SU-DHL-6 (cell line): Measurements from ENCODE around the gene BCAS3.
"Not testable (repeated sequence)": the region's sequence is repeated elsewhere in the genome, so short reads cannot be mapped to it uniquely, and the experiment has no call there.

Source experiments
- EZH2phosphoT487 ChIP-seq: fragments of 200-600 bp; sonication (generic), shearing (Covaris generic); conservative IDR thresholded peaks from 2 replicates; pipeline ENCODE4 v1.6.1; 2018; ENCODE audit warnings: mild to moderate bottlenecking, antibody characterized with exemption, low read length, moderate library complexity, mixed read lengths
- TF ChIP-seq, protein P1 (sequence below): fragments of 200-600 bp; sonication (generic); IDR thresholded peaks from one replicate; pipeline ENCODE4 v1.5.1; 2017; ENCODE audit warnings: antibody characterized with exemption, mild to moderate bottlenecking, low read length, moderate library complexity; ENCODE audit not compliant: insufficient read depth, poor library complexity, severe bottlenecking

DNA sequence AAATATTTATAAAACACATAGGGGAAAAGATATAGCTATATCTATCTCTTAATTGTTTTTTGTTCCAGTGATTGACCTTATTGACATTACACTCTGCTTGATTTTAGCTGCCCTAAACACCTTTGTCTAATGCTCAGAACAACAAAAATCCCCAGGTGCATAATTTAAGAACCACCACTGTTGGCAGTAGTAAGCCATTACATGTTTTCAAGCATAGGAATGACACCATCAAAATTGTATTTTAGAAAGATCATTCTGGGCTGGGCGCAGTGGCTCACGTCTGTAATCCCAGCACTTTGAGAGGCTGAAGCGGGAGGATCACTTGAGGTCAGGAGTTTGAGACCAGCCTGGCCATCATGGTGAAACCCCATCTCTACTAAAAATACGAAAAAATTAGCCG is 364.7 kb downstream of the BCAS3 start:
- TF ChIP-seq, protein P1, sequence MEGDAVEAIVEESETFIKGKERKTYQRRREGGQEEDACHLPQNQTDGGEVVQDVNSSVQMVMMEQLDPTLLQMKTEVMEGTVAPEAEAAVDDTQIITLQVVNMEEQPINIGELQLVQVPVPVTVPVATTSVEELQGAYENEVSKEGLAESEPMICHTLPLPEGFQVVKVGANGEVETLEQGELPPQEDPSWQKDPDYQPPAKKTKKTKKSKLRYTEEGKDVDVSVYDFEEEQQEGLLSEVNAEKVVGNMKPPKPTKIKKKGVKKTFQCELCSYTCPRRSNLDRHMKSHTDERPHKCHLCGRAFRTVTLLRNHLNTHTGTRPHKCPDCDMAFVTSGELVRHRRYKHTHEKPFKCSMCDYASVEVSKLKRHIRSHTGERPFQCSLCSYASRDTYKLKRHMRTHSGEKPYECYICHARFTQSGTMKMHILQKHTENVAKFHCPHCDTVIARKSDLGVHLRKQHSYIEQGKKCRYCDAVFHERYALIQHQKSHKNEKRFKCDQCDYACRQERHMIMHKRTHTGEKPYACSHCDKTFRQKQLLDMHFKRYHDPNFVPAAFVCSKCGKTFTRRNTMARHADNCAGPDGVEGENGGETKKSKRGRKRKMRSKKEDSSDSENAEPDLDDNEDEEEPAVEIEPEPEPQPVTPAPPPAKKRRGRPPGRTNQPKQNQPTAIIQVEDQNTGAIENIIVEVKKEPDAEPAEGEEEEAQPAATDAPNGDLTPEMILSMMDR = not testable (repeated sequence)
- TF ChIP-seq EZH2phosphoT487 = not testable (repeated sequence)
